Calu3 (cell line): ENCODE results near the gene DNAJA4. TPM values are rescaled to one million over a fixed set of nuclear protein-coding genes. Genes with fewer than 3 reads are reported as not detected.

Experiments
- BruUV-seq: library from RNA; stranded (reverse); fragments of 400-500 nt; replicated peaks from 2 replicates; lab custom pipeline; 2021; lab: Mats Ljungman, UMichigan
- CTCF ChIA-PET: fragments of 300-600 bp; sonication (Branson Sonifier 250); formaldehyde crosslinking; loops from one replicate; lab custom pipeline; 2022; ENCODE audit warnings: antibody characterized with exemption; lab: Charles Lee
- DNase-seq: peaks from one replicate; pipeline ENCODE4 v3.0.0; 2022
- H3K27ac Mint-ChIP-seq: one replicate; pipeline ENCODE4 v1.8.0; 2022; ENCODE audit warnings: mixed read lengths; ENCODE audit not compliant: unreplicated experiment
- H3K27me3 Mint-ChIP-seq: one replicate; pipeline ENCODE4 v1.8.0; 2022; ENCODE audit warnings: mixed read lengths; ENCODE audit not compliant: unreplicated experiment
- H3K36me3 Mint-ChIP-seq: one replicate; pipeline ENCODE4 v1.8.0; 2022; ENCODE audit warnings: mild to moderate bottlenecking, moderate library complexity, mixed read lengths; ENCODE audit not compliant: insufficient read depth, unreplicated experiment
- H3K4me1 Mint-ChIP-seq: one replicate; pipeline ENCODE4 v1.8.0; 2022; ENCODE audit warnings: mild to moderate bottlenecking, low read depth, mixed read lengths; ENCODE audit not compliant: unreplicated experiment
- H3K4me3 Mint-ChIP-seq: one replicate; pipeline ENCODE4 v1.8.0; 2022; ENCODE audit warnings: mild to moderate bottlenecking, low read depth, moderate library complexity, mixed read lengths; ENCODE audit not compliant: unreplicated experiment
- H3K9me3 Mint-ChIP-seq: one replicate; pipeline ENCODE4 v1.8.0; 2022; ENCODE audit warnings: low read depth, mixed read lengths; ENCODE audit not compliant: unreplicated experiment
- intact Hi-C: fragments of 100-400 bp; cut with micrococcal nuclease; formaldehyde crosslinking; loops from one replicate; pipeline ENCODE4 v1.10.0; 2022; ENCODE audit not compliant: unreplicated experiment
- total RNA-seq: library from RNA; stranded (reverse); gene quantifications from 2 replicates; pipeline ENCODE4 v1.2.3, GENCODE V29; 2022
- TF ChIP-seq, protein P1 (sequence below): fragments of 200-600 bp; IDR thresholded peaks from one replicate; pipeline ENCODE4 v1.8.0; 2022; ENCODE audit warnings: antibody characterized with exemption; ENCODE audit not compliant: unreplicated experiment

The DNAJA4 gene
- total RNA-seq, 1 experiment from 2014 or later = 53.6 TPM

DNA sequence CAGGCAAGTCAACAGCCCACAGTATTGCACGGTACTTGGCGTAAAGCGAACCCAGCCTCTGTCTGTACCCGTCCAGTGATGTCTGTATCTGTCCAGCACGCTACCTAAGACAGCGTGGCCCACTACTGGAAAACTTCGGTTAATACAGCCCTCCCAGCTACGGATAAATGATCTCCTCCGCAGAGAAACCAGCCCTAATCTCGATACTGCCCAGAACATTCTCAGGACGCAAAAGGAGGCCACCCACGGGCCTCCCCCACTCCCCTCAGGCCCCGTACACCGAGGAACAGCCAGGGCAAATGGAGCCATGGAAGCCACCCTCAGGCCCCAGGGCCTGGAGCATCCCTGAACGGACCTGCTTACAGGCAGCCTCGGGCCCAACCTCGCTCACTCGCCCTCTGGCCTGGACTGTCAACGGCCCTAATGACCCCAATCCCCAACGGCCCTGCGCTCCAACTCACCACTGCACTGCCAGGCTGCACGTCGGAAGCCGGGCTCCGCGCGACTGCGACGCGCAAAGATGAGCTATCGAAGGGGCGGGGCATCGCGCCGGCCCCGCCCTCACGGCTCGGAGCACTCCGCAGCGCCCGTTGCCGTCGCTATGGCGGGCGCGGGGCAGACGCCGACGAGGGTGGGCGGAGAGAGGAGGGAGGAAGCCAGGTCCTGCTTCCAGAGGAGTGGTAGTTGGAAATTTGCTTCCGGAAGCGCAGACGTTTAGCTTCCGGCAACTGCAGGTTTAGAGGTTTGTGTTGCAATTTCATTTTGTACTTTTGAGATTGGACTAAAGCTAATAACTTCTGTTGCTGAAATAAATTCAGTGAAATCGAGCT is 35.0 kb downstream of the DNAJA4 start, which contains the start of gene SKIC8:
Gene SKIC8, minus strand, starts transcription at position 509 of the 830 bp plus-strand sequence. CDS start 3,923 bp downstream, outside the sequence.
- no peaks in the 10 kb centered on the region for H3K27me3 Mint-ChIP-seq
- H3K27ac Mint-ChIP-seq = peak within 1 kb of the TSS; percentile 92
- H3K9me3 Mint-ChIP-seq = no peaks in the 10 kb centered on the region
- intact Hi-C loops = no loop called here
- BruUV-seq = TSS peak; percentile 67
- CTCF ChIA-PET = interaction anchor here (0.7 to 1.2 kb wide), 8 partner anchors 9 to 198 kb away, joined by 3 to 6 read pairs (median 4); no protein-coding TSS in a partner anchor
- DNase-seq = peak; percentile 96
- H3K4me1 Mint-ChIP-seq = peaks cover 27% of the 10 kb centered on the region
- peaks cover 34% of the 10 kb centered on the region for H3K36me3 Mint-ChIP-seq
- peak within 1 kb of the TSS; percentile 98 for H3K4me3 Mint-ChIP-seq
- TF ChIP-seq, protein P1, sequence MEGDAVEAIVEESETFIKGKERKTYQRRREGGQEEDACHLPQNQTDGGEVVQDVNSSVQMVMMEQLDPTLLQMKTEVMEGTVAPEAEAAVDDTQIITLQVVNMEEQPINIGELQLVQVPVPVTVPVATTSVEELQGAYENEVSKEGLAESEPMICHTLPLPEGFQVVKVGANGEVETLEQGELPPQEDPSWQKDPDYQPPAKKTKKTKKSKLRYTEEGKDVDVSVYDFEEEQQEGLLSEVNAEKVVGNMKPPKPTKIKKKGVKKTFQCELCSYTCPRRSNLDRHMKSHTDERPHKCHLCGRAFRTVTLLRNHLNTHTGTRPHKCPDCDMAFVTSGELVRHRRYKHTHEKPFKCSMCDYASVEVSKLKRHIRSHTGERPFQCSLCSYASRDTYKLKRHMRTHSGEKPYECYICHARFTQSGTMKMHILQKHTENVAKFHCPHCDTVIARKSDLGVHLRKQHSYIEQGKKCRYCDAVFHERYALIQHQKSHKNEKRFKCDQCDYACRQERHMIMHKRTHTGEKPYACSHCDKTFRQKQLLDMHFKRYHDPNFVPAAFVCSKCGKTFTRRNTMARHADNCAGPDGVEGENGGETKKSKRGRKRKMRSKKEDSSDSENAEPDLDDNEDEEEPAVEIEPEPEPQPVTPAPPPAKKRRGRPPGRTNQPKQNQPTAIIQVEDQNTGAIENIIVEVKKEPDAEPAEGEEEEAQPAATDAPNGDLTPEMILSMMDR = no peak

DNA sequence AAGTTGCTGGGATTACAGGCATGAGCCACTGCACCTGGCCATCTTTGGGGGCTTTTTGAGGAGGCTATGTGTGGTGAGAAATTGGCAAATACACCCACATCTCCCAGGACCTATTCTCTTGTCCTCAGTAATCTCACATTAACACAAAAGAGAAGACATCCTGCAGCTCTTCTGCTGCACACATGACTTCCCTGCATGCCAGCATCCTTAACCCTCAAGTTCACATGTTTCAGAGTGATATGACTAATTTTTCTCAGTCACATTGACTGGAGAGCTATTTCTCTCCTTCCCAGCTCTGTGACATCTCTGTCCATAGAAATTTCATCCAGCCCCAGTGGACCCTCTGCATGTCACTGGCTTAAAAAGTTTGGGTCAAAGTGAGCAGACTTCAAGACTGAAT is 37.0 kb downstream of the DNAJA4 start:
- Mint-ChIP-seq H3K4me3 (peak overlapping the region; percentile 30), H3K27ac (peak overlapping the region; percentile 81), H3K4me1 (peaks cover 42% of the 10 kb centered on the region), H3K36me3 (peaks cover 21% of the 10 kb centered on the region), H3K27me3 (no peaks in the 10 kb centered on the region), H3K9me3 (no peaks in the 10 kb centered on the region)
- TF ChIP-seq, protein P1 = no peak
- no TSS peak for BruUV-seq
- DNase-seq = no peak
- CTCF ChIA-PET = no interaction called here
- intact Hi-C loops = no loop called here

- no TSS peak for BruUV-seq
- Mint-ChIP-seq H3K36me3 (peaks cover 21% of the 10 kb centered on the region), H3K4me1 (peaks cover 47% of the 10 kb centered on the region), H3K9me3 (no peaks in the 10 kb centered on the region), H3K27ac (peak overlapping the region; percentile 81), H3K4me3 (peak overlapping the region; percentile 30), H3K27me3 (no peaks in the 10 kb centered on the region)
- CTCF ChIA-PET = no interaction called here
- TF ChIP-seq, protein P1 = no peak
- peak; percentile 30 for DNase-seq
- intact Hi-C loops = no loop called here
Observed at GRCh38 chr15:78301828-78302227, 37.5 kb downstream of the DNAJA4 start.

- Mint-ChIP-seq H3K27me3 (no peaks in the 10 kb centered on the region), H3K36me3 (peaks cover 21% of the 10 kb centered on the region), H3K4me3 (no peak overlapping the region), H3K9me3 (no peaks in the 10 kb centered on the region), H3K4me1 (peaks cover 52% of the 10 kb centered on the region), H3K27ac (peak overlapping the region; percentile 81)
- intact Hi-C loops = no loop called here
- DNase-seq = peak; percentile 30
- BruUV-seq = no TSS peak
- TF ChIP-seq, protein P1 = no peak
- CTCF ChIA-PET = interaction anchor here (0.6 kb wide), 1 partner anchor 148 kb away, joined by 5 read pairs; no protein-coding TSS in a partner anchor
Observed at GRCh38 chr15:78302579-78303312, 38.4 kb downstream of the DNAJA4 start.
